ENCODE measurements around the gene TF.

- TF ChIP-seq, protein P1, sequence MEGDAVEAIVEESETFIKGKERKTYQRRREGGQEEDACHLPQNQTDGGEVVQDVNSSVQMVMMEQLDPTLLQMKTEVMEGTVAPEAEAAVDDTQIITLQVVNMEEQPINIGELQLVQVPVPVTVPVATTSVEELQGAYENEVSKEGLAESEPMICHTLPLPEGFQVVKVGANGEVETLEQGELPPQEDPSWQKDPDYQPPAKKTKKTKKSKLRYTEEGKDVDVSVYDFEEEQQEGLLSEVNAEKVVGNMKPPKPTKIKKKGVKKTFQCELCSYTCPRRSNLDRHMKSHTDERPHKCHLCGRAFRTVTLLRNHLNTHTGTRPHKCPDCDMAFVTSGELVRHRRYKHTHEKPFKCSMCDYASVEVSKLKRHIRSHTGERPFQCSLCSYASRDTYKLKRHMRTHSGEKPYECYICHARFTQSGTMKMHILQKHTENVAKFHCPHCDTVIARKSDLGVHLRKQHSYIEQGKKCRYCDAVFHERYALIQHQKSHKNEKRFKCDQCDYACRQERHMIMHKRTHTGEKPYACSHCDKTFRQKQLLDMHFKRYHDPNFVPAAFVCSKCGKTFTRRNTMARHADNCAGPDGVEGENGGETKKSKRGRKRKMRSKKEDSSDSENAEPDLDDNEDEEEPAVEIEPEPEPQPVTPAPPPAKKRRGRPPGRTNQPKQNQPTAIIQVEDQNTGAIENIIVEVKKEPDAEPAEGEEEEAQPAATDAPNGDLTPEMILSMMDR (IDR thresholded peaks at IDR 0.05; ENCODE audit: low read depth, low read length) = no peak
- TF ChIP-seq, protein P2, sequence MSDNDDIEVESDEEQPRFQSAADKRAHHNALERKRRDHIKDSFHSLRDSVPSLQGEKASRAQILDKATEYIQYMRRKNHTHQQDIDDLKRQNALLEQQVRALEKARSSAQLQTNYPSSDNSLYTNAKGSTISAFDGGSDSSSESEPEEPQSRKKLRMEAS (IDR thresholded peaks at IDR 0.05; ENCODE audit: low read depth, low read length) = no peak
These were observed 83.1 kb downstream of the TF start for GRCh38 chr3:133829310-133829707.
